ENCODE data around the gene MBD5. TPM values are rescaled to one million over a fixed set of nuclear protein-coding genes. Genes with fewer than 3 reads are reported as not detected.
"Not testable (repeated sequence)": the region's sequence is repeated elsewhere in the genome, so short reads cannot be mapped to it uniquely, and the experiment has no call there.

The MBD5 gene
- total RNA-seq, 1 experiment from 2014 or later = 7.0 TPM

DNA sequence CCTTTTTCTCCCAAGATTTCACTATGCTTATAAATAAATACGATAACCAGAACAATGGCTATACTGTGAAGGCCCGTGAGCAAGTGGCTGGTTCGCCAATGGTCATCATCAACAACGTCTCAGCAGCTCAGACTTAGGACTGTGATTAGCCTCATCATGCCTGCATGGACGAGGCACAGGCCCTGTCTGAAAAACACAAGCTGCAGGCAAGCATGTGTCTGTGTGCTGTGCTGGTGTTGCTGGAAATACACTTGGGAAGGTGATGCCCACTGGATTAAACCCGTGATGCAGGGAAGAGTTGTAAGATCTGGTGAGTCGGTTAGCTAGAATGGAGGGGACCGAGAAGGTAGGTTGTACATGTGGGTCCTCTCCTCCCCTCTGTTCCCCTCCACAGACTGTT is 512.1 kb downstream of the MBD5 start:
- H3K27me3 ChIP-seq (ENCODE audit: control insufficient read depth, insufficient read depth, low read length) = no peaks in the 10 kb centered on the region
- no peaks in the 10 kb centered on the region for H3K36me3 ChIP-seq (replicated peaks; ENCODE audit: control insufficient read depth, insufficient read depth, low read length)
- DNase-seq = no peak
- H3K4me3 ChIP-seq (ENCODE audit: insufficient read depth, low read depth, low read length) = no peak overlapping the region

- H3K36me3 ChIP-seq (replicated peaks; ENCODE audit: control insufficient read depth, insufficient read depth, low read length) = no peaks in the 10 kb centered on the region
- H3K4me3 ChIP-seq (ENCODE audit: insufficient read depth, low read depth, low read length) = no peak overlapping the region
- no peaks in the 10 kb centered on the region for H3K27me3 ChIP-seq (ENCODE audit: control insufficient read depth, insufficient read depth, low read length)
- DNase-seq = no peak
These were observed 512.8 kb downstream of the MBD5 start for GRCh38 chr2:148533685-148534084.

GRCh38 chr2:148534416-148535204 is 513.7 kb downstream of the MBD5 start:
- no peaks in the 10 kb centered on the region for H3K27me3 ChIP-seq (ENCODE audit: control insufficient read depth, insufficient read depth, low read length)
- H3K36me3 ChIP-seq (replicated peaks; ENCODE audit: control insufficient read depth, insufficient read depth, low read length) = no peaks in the 10 kb centered on the region
- DNase-seq = no peak
- H3K4me3 ChIP-seq (ENCODE audit: insufficient read depth, low read depth, low read length) = no peak overlapping the region

- H3K4me3 ChIP-seq (ENCODE audit: insufficient read depth, low read depth, low read length) = no peak overlapping the region
- H3K36me3 ChIP-seq (replicated peaks; ENCODE audit: control insufficient read depth, insufficient read depth, low read length) = no peaks in the 10 kb centered on the region
- no peaks in the 10 kb centered on the region for H3K27me3 ChIP-seq (ENCODE audit: control insufficient read depth, insufficient read depth, low read length)
- peak; percentile 8 for DNase-seq
These were observed 517.5 kb downstream of the MBD5 start for GRCh38 chr2:148538375-148538774.

GRCh38 chr2:148540022-148540421 is 519.1 kb downstream of the MBD5 start:
- H3K36me3 ChIP-seq (replicated peaks; ENCODE audit: control insufficient read depth, insufficient read depth, low read length) = no peaks in the 10 kb centered on the region
- peak; percentile 11 for DNase-seq

GRCh38 chr2:148541792-148542191 is 520.9 kb downstream of the MBD5 start:
- Histone ChIP-seq H3K36me3 (replicated peaks; ENCODE audit: control insufficient read depth, insufficient read depth, low read length) (no peaks in the 10 kb centered on the region), H3K27me3 (ENCODE audit: control insufficient read depth, insufficient read depth, low read length) (no peaks in the 10 kb centered on the region), H3K4me3 (ENCODE audit: insufficient read depth, low read depth, low read length) (no peak overlapping the region)
- DNase-seq = no peak

More at GRCh38 chr2:148540022-148540421, 519.1 kb downstream of the MBD5 start:
- no peak overlapping the region for H3K4me3 ChIP-seq (ENCODE audit: insufficient read depth, low read depth, low read length)
- no peaks in the 10 kb centered on the region for H3K27me3 ChIP-seq (ENCODE audit: control insufficient read depth, insufficient read depth, low read length)

- no peak for DNase-seq
- H3K27me3 ChIP-seq (ENCODE audit: control insufficient read depth, insufficient read depth, low read length) = no peaks in the 10 kb centered on the region
- no peaks in the 10 kb centered on the region for H3K36me3 ChIP-seq (replicated peaks; ENCODE audit: control insufficient read depth, insufficient read depth, low read length)
- H3K4me3 ChIP-seq (ENCODE audit: insufficient read depth, low read depth, low read length) = no peak overlapping the region
These were observed 521.7 kb downstream of the MBD5 start for GRCh38 chr2:148542614-148543013.

DNA sequence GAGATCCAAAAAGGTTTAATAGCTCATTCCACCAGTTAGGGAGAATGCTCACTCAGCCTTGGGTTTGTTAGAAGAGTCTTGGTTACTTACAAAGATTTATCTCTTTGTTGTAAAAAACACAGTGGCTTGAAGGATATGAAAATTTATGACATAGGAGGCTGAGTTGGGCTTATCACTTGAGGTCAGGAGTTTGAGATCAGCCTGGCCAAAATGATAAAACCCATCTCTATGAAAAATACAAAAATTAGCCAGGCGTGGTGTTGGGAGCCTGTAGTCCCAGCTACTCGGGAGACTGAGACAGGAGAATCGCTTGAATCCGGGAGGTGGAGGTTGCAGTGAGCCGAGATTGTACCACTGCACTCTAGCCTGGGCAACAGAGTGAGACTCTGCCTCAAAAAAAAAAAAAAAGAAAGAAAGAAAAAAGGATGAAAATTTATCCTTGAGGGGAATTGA is 522.2 kb downstream of the MBD5 start:
- not testable (repeated sequence) for DNase-seq

DNA sequence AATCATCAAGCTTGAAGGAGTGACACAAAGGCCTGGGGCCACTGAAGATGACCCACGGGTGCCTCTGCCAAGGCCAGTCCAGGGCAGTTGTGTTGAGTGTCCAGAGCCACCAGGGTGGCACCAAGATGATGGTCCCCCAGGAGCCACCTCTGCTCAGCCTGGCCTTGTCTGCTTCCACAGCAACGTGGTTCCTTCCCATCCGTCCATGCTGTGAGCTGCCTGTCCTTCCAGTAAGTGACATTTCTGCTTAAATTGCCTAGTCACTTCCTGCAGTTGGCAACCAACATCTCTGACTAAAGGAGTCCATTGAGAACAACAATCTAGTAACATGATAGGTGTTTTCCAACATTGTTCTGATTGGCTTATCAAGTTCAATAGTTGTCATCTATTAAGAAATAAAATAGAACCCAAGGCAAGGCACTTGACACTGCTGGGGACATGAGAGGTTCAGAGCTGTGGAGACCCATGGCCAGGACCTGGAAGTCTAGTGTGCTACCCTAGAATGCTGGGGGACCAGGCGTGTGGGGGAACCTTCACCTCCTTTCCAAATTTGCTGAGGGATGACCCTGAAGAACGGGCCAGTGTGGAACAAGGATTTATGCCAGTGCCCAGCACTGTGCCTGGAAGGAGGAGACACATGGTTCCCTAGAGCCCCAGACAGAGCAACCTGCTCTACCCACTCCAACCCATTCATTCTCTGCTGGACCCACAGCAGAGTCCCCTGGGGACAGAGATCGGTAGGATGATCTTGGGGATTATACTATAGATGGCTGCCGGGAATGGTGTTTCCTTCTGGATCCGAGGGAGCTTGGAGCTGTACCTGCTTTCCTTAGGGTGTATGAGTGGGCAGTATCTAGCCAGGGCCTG is 524.7 kb downstream of the MBD5 start:
- no peaks in the 10 kb centered on the region for H3K27me3 ChIP-seq (ENCODE audit: control insufficient read depth, insufficient read depth, low read length)
- no peaks in the 10 kb centered on the region for H3K36me3 ChIP-seq (replicated peaks; ENCODE audit: control insufficient read depth, insufficient read depth, low read length)
- no peak for DNase-seq
- H3K4me3 ChIP-seq (ENCODE audit: insufficient read depth, low read depth, low read length) = no peak overlapping the region

More for the DNA sequence above, 522.2 kb downstream of the MBD5 start:
- H3K36me3 ChIP-seq (replicated peaks; ENCODE audit: control insufficient read depth, insufficient read depth, low read length); H3K27me3 ChIP-seq (ENCODE audit: control insufficient read depth, insufficient read depth, low read length); H3K4me3 ChIP-seq (ENCODE audit: insufficient read depth, low read depth, low read length): not testable (repeated sequence)

- H3K4me3 ChIP-seq (ENCODE audit: insufficient read depth, low read depth, low read length) = no peak overlapping the region
- no peaks in the 10 kb centered on the region for H3K36me3 ChIP-seq (replicated peaks; ENCODE audit: control insufficient read depth, insufficient read depth, low read length)
- H3K27me3 ChIP-seq (ENCODE audit: control insufficient read depth, insufficient read depth, low read length) = no peaks in the 10 kb centered on the region
- no peak for DNase-seq
These were observed 525.4 kb downstream of the MBD5 start for GRCh38 chr2:148546270-148546669.

GRCh38 chr2:148548716-148549400 is 528.0 kb downstream of the MBD5 start:
- DNase-seq = no peak
- Histone ChIP-seq H3K27me3 (ENCODE audit: control insufficient read depth, insufficient read depth, low read length) (no peaks in the 10 kb centered on the region; the same call in 1 of the 2 replicates), H3K4me3 (ENCODE audit: insufficient read depth, low read depth, low read length) (no peak overlapping the region), H3K36me3 (replicated peaks; ENCODE audit: control insufficient read depth, insufficient read depth, low read length) (no peaks in the 10 kb centered on the region)

DNA sequence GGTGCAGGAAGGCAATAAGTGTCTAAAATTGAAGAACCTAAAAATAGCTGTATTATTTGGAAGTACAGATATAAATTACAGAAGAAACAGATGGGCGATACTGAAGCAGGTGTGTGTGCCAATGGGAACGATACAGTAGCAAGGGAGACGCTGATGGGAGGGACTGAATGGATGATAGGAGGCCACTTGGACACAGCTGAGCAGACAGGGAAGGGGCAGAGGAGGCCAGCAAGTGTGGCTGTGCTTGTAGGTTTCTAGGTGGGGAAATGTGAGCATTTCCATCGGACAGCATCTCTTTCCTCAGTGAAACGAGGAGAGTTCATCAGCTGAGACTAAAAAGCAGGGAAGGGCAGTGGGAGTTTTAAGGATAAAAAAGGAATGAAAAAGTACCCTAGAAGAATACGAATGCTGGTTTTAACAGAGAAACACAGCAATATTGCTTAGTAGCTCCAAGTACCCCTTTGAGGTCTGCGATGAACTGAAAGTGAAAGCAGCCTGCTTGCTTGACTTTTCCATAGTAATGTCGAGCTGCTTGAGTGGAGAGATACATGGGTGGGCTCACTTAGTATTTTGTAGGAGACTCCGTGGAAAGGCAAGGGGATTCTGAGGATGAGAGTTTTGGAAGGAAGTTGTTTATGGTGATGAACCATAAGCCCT is 531.9 kb downstream of the MBD5 start:
- DNase-seq = no peak
- H3K36me3 ChIP-seq (replicated peaks; ENCODE audit: control insufficient read depth, insufficient read depth, low read length) = no peaks in the 10 kb centered on the region
- no peak overlapping the region for H3K4me3 ChIP-seq (ENCODE audit: insufficient read depth, low read depth, low read length)
- H3K27me3 ChIP-seq (ENCODE audit: control insufficient read depth, insufficient read depth, low read length) = no peaks in the 10 kb centered on the region; the same call in 1 of the 2 replicates

- DNase-seq = no peak
- Histone ChIP-seq H3K36me3 (replicated peaks; ENCODE audit: control insufficient read depth, insufficient read depth, low read length) (no peaks in the 10 kb centered on the region), H3K27me3 (ENCODE audit: control insufficient read depth, insufficient read depth, low read length) (no peaks in the 10 kb centered on the region; the same call in 1 of the 2 replicates), H3K4me3 (ENCODE audit: insufficient read depth, low read depth, low read length) (no peak overlapping the region)
These were observed 532.5 kb downstream of the MBD5 start for GRCh38 chr2:148553332-148553887.
